Panc1 (cell line): ENCODE results near the gene GSTT2. TPM values are rescaled to one million over a fixed set of nuclear protein-coding genes. Genes with fewer than 3 reads are reported as not detected.
"Not testable (repeated sequence)": the region's sequence is repeated elsewhere in the genome, so short reads cannot be mapped to it uniquely, and the experiment has no call there.

ENCODE experiments used
- ATAC-seq: fragments of 200-7000 bp; cut with Tn5 transposase; 2 replicates; pipeline ENCODE4 v1.9.1; 2020; ENCODE audit warnings: mild to moderate bottlenecking, moderate library complexity
- Bru-seq: library from RNA; stranded (reverse); fragments of 400-500 nt; gene quantifications from one replicate; lab custom pipeline; 2021; lab: Mats Ljungman, UMichigan
- BruChase-seq, 2 experiments: library from RNA; stranded (reverse); fragments of 400-500 nt; gene quantifications; one replicate each; lab custom pipeline; 2021; lab: Mats Ljungman, UMichigan
- BruUV-seq: library from RNA; stranded (reverse); fragments of 400-500 nt; replicated peaks from 2 replicates; lab custom pipeline; 2021; lab: Mats Ljungman, UMichigan
- CTCF ChIA-PET: fragments of 300-600 bp; sonication (Branson Sonifier 250); formaldehyde crosslinking; loops from one replicate; lab custom pipeline; 2022; ENCODE audit warnings: antibody characterized with exemption; lab: Charles Lee
- POLR2A ChIA-PET: fragments of 300-600 bp; sonication (Branson Sonifier 250); formaldehyde crosslinking; loops from one replicate; lab custom pipeline; 2022; ENCODE audit warnings: antibody characterized with exemption; lab: Charles Lee
- DNase-seq: peaks from one replicate; pipeline ENCODE4 v3.0.0-alpha.2; 2010; ENCODE audit warnings: low read depth, low spot score
- H3K27ac ChIP-seq: 2 replicates; pipeline ENCODE4 v1.5.1; 2011; ENCODE audit warnings: mild to moderate bottlenecking, low read length, inconsistent platforms
- H3K27me3 ChIP-seq: fragments of 200-500 bp; sonication (Bioruptor generic); 2 replicates; pipeline ENCODE4 v1.6.0; 2014; ENCODE audit warnings: low read length, inconsistent platforms; ENCODE audit not compliant: control insufficient read depth, insufficient read depth
- H3K36me3 ChIP-seq: fragments of 200-500 bp; sonication (Bioruptor generic); 2 replicates; pipeline ENCODE4 v1.5.1; 2014; ENCODE audit warnings: inconsistent platforms, mild to moderate bottlenecking, low read length, moderate library complexity; ENCODE audit not compliant: control insufficient read depth, insufficient read depth
- H3K4me1 ChIP-seq: 2 replicates; pipeline ENCODE4 v1.5.1; 2011; ENCODE audit warnings: inconsistent platforms, mild to moderate bottlenecking, low read length, moderate library complexity; ENCODE audit not compliant: control insufficient read depth, insufficient read depth
- H3K4me3 ChIP-seq, 2 experiments: 2 replicates each; pipeline ENCODE4 v1.5.1; 2011 to 2012; ENCODE audit warnings: low read depth in 2 of 2, low read length in 2 of 2, mild to moderate bottlenecking in 2 of 2, inconsistent platforms in 1 of 2, moderate library complexity in 1 of 2
- H3K9me3 ChIP-seq: fragments of 200-500 bp; sonication (Bioruptor generic); 2 replicates; pipeline ENCODE4 v1.5.1; 2014; ENCODE audit warnings: low read depth, mild to moderate bottlenecking, inconsistent platforms, low read length, moderate library complexity; ENCODE audit not compliant: control insufficient read depth, insufficient read depth
- CTCF ChIP-seq: fragments of 450-650 bp; IDR thresholded peaks from 2 replicates; pipeline ENCODE4 v1.5.1; 2017; ENCODE audit warnings: mild to moderate bottlenecking
- POLR2AphosphoS5 ChIP-seq: IDR thresholded peaks from 2 replicates; pipeline ENCODE4 v1.6.1; 2012; ENCODE audit warnings: mild to moderate bottlenecking, low read depth, low read length, moderate library complexity
- REST ChIP-seq, 2 experiments: IDR thresholded peaks; 2 replicates each; pipeline ENCODE4 v1.6.1; 2011 to 2012; ENCODE audit warnings: low read depth in 2 of 2, control low read depth in 1 of 2, low read length in 1 of 2, mild to moderate bottlenecking in 1 of 2, moderate library complexity in 1 of 2; ENCODE audit not compliant: insufficient read depth in 1 of 2
- SIN3A ChIP-seq: IDR thresholded peaks from 2 replicates; pipeline ENCODE4 v1.6.1; 2012; ENCODE audit warnings: low read depth, mild to moderate bottlenecking, low read length, moderate library complexity, borderline replicate concordance; ENCODE audit not compliant: insufficient read depth
- TCF7L2 ChIP-seq: IDR thresholded peaks from 2 replicates; pipeline ENCODE4 v1.6.1; 2011; ENCODE audit warnings: mild to moderate bottlenecking, low read depth, low read length, inconsistent platforms
- in situ Hi-C: cut with HindIII; loops from 2 replicates; pipeline ENCODE4 v1.10.0; 2016; ENCODE audit warnings: low sequenced_read_pairs, low pct_unique_long_range_greater_than_20kb
- intact Hi-C: fragments of 100-400 bp; cut with micrococcal nuclease; formaldehyde crosslinking; loops from one replicate; pipeline ENCODE4 v1.10.0; 2022; ENCODE audit not compliant: unreplicated experiment
- long read RNA-seq: library from polyadenylated mRNA; unstranded; transcript quantifications from one replicate; pipeline ENCODE4 v2.0.0, GENCODE V29; 2021; ENCODE audit not compliant: unreplicated experiment
- polyA plus RNA-seq: library from polyadenylated mRNA; unstranded; fragments of >200 nt; gene quantifications from one replicate; pipeline ENCODE4 v1.2.1, GENCODE V29; 2012; ENCODE audit warnings: missing spikeins; ENCODE audit not compliant: insufficient read length
- total RNA-seq: library from RNA; stranded (reverse); gene quantifications from one replicate; pipeline ENCODE4 v1.2.1, GENCODE V29; 2021; ENCODE audit not compliant: unreplicated experiment

The GSTT2 gene
- total RNA-seq (0.26 TPM), Bru-seq, nascent RNA (percentile 33 among the genes with signal in this experiment), BruChase-seq, experiment 1, labeled RNA remaining after a 2-hour chase (percentile 43 among the genes with signal in this experiment), BruChase-seq, experiment 2, labeled RNA remaining after a 6-hour chase (percentile 44 among the genes with signal in this experiment)
- polyA plus RNA-seq: 3.6 TPM
- long read RNA-seq, partial matches to known transcripts: 0 of 1 reads
- long read RNA-seq, other reads (novel, unspliced or antisense): 1 of 1 reads

- CTCF ChIA-PET, H3K27ac ChIP-seq, in situ Hi-C loops, H3K36me3 ChIP-seq, DNase-seq, intact Hi-C loops, H3K4me3 ChIP-seq, H3K27me3 ChIP-seq, BruUV-seq, H3K4me1 ChIP-seq, POLR2A ChIA-PET, H3K9me3 ChIP-seq: not testable (repeated sequence)
- ATAC-seq: peak; percentile 92
These were observed at the start of gene GSTT2 for GRCh38 chr22:23979557-23980240. Gene GSTT2 (plus strand): TSS chr22:23980134.

GRCh38 chr22:23938328-23939016, 41.5 kb upstream of the GSTT2 start:
- DNase-seq (no peak), ATAC-seq (no peak)
- H3K27ac ChIP-seq: no peak overlapping the region
- no peaks in the 10 kb centered on the region for H3K9me3 ChIP-seq
- ChIA-PET POLR2A (no interaction called here), CTCF (no interaction called here)
- intact Hi-C loops (no loop called here), in situ Hi-C loops (no loop called here)
- TF ChIP-seq TCF7L2 (no peak), CTCF (no peak), POLR2AphosphoS5 (no peak), REST (IDR thresholded peaks at IDR 0.05; ENCODE audit: insufficient read depth in 1 of 2, low read depth in 2 of 2, low read length in 1 of 2) (no peak), SIN3A (no peak)
- no peaks in the 10 kb centered on the region for H3K36me3 ChIP-seq
- no TSS peak for BruUV-seq
- no peaks in the 10 kb centered on the region for H3K27me3 ChIP-seq
- no peak overlapping the region for H3K4me3 ChIP-seq
- H3K4me1 ChIP-seq: no peaks in the 10 kb centered on the region
